Peyer's patch (tissue), 4 donors: ENCODE results near the gene NDUFV1.
"Not testable (repeated sequence)": the region's sequence is repeated elsewhere in the genome, so short reads cannot be mapped to it uniquely, and the experiment has no call there.

ENCODE experiments used
- POLR2A ChIP-seq, 2 donors: fragments of 450-650 bp; IDR thresholded peaks; one replicate each; pipeline ENCODE4 v1.5.1; 2017; ENCODE audit warnings: antibody characterized with exemption in 2 of 2, mild to moderate bottlenecking in 2 of 2, moderate library complexity in 2 of 2
- TF ChIP-seq, protein P1 (sequence below), 6 experiments: fragments of 450-650 bp in 4 of 6; fragments of 200-600 bp in 2 of 6; sonication (generic) in 1 of 6; IDR thresholded peaks; one replicate each; pipeline ENCODE4 v1.5.1; 2017 to 2019; ENCODE audit warnings: antibody characterized with exemption in 6 of 6, mild to moderate bottlenecking in 3 of 6, moderate library complexity in 1 of 6

GRCh38 chr11:67619683-67620618 is 13.2 kb downstream of the NDUFV1 start:
- TF ChIP-seq, protein P1, sequence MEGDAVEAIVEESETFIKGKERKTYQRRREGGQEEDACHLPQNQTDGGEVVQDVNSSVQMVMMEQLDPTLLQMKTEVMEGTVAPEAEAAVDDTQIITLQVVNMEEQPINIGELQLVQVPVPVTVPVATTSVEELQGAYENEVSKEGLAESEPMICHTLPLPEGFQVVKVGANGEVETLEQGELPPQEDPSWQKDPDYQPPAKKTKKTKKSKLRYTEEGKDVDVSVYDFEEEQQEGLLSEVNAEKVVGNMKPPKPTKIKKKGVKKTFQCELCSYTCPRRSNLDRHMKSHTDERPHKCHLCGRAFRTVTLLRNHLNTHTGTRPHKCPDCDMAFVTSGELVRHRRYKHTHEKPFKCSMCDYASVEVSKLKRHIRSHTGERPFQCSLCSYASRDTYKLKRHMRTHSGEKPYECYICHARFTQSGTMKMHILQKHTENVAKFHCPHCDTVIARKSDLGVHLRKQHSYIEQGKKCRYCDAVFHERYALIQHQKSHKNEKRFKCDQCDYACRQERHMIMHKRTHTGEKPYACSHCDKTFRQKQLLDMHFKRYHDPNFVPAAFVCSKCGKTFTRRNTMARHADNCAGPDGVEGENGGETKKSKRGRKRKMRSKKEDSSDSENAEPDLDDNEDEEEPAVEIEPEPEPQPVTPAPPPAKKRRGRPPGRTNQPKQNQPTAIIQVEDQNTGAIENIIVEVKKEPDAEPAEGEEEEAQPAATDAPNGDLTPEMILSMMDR (IDR thresholded peaks at IDR 0.05): not testable (repeated sequence)
- TF ChIP-seq POLR2A (IDR thresholded peaks at IDR 0.05): not testable (repeated sequence)
